IPS DF 4.7 (cell line): ENCODE data around the gene CHST11.

Experiments
- DNase-seq: peaks from one replicate; pipeline ENCODE4 v3.0.0-alpha.2; 2013; ENCODE audit warnings: low spot score; ENCODE audit errors: extremely low read depth

Gene CHST11

GRCh38 chr12:104433061-104433460, 23.7 kb upstream of the CHST11 start:
- no peak for DNase-seq

GRCh38 chr12:104434129-104434528, 22.6 kb upstream of the CHST11 start:
- no peak for DNase-seq

GRCh38 chr12:104435175-104435574, 21.6 kb upstream of the CHST11 start:
- no peak for DNase-seq

- DNase-seq = no peak
Measured at GRCh38 chr12:104435765-104436164, 21.0 kb upstream of the CHST11 start.

GRCh38 chr12:104436790-104437189, 20.0 kb upstream of the CHST11 start:
- DNase-seq = no peak

GRCh38 chr12:104438134-104438533, 18.6 kb upstream of the CHST11 start:
- DNase-seq = no peak

GRCh38 chr12:104439137-104439536, 17.6 kb upstream of the CHST11 start:
- no peak for DNase-seq

GRCh38 chr12:104443008-104443407, 13.7 kb upstream of the CHST11 start:
- no peak for DNase-seq

- no peak for DNase-seq
Measured at GRCh38 chr12:104446646-104447421, 9.9 kb upstream of the CHST11 start.

- DNase-seq = no peak
Measured at GRCh38 chr12:104448031-104448430, 8.7 kb upstream of the CHST11 start.

- no peak for DNase-seq
Measured at GRCh38 chr12:104448451-104448850, 8.3 kb upstream of the CHST11 start.

- no peak for DNase-seq
Measured at GRCh38 chr12:104450700-104451099, 6.0 kb upstream of the CHST11 start.

GRCh38 chr12:104452087-104452486, 4.7 kb upstream of the CHST11 start:
- no peak for DNase-seq

- no peak for DNase-seq
Measured at GRCh38 chr12:104453133-104453532, 3.6 kb upstream of the CHST11 start.

GRCh38 chr12:104454997-104455396, 1.8 kb upstream of the CHST11 start:
- no peak for DNase-seq

- no peak for DNase-seq
Measured at GRCh38 chr12:104455578-104456416, 951 bp upstream of the CHST11 start.

GRCh38 chr12:104456950-104457745, 400 bp downstream of the CHST11 start:
- no peak for DNase-seq

- no peak for DNase-seq
Measured at GRCh38 chr12:104457746-104458693, 1.3 kb downstream of the CHST11 start.

GRCh38 chr12:104458694-104459367, 2.1 kb downstream of the CHST11 start:
- DNase-seq = no peak

- no peak for DNase-seq
Measured at GRCh38 chr12:104459368-104459909, 2.7 kb downstream of the CHST11 start.
